Measurements from ENCODE around the gene MORF4L1.
"Not testable (repeated sequence)": the region's sequence is repeated elsewhere in the genome, so short reads cannot be mapped to it uniquely, and the experiment has no call there.

DNA sequence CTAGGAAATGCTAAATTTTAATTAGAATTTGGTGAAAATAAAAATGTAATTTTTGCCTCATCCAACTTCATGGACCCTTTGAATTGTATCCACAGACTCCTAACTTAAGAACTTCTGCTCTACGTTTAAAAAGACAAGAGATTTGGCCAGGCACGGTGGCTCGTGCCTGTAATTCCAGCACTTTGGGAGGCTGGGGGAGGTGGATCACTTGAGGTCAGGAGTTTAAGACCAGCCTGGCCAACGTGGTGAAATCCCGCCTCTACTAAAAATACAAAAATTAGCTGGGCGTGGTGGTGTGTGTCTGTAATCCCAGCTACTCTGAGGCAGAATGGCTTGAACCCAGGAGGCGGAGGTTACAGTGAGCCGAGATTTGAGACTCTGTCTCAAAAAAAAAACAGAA, 6.7 kb upstream of the MORF4L1 start:
- not testable (repeated sequence) for TF ChIP-seq POLR2AphosphoS5, EP300, POLR2A (IDR thresholded peaks at IDR 0.05)
- TF ChIP-seq, protein P1, sequence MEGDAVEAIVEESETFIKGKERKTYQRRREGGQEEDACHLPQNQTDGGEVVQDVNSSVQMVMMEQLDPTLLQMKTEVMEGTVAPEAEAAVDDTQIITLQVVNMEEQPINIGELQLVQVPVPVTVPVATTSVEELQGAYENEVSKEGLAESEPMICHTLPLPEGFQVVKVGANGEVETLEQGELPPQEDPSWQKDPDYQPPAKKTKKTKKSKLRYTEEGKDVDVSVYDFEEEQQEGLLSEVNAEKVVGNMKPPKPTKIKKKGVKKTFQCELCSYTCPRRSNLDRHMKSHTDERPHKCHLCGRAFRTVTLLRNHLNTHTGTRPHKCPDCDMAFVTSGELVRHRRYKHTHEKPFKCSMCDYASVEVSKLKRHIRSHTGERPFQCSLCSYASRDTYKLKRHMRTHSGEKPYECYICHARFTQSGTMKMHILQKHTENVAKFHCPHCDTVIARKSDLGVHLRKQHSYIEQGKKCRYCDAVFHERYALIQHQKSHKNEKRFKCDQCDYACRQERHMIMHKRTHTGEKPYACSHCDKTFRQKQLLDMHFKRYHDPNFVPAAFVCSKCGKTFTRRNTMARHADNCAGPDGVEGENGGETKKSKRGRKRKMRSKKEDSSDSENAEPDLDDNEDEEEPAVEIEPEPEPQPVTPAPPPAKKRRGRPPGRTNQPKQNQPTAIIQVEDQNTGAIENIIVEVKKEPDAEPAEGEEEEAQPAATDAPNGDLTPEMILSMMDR (IDR thresholded peaks at IDR 0.05), result not testable (repeated sequence)

All from stomach (tissue), 4 donors.